Endothelial cell of umbilical vein (primary cell): ENCODE measurements around the gene VSNL1. TPM values are rescaled to one million over a fixed set of nuclear protein-coding genes. Genes with fewer than 3 reads are reported as not detected.

Experiments used
- BruUV-seq: library from RNA; stranded (reverse); fragments of 400-500 nt; replicated peaks from 2 replicates; lab custom pipeline; 2021; lab: Mats Ljungman, UMichigan
- CTCF ChIA-PET: fragments of 300-600, 350-600 bp; sonication (Branson Sonifier 250); formaldehyde crosslinking; loops from one replicate; lab custom pipeline; 2021; ENCODE audit warnings: antibody characterized with exemption, inconsistent platforms; lab: Charles Lee
- POLR2A ChIA-PET: fragments of 300-600, 350-600 bp; sonication (Branson Sonifier 250); formaldehyde crosslinking; loops from one replicate; lab custom pipeline; 2021; ENCODE audit warnings: antibody characterized with exemption, inconsistent platforms; lab: Charles Lee
- DNase-seq: peaks from one replicate; pipeline ENCODE4 v3.0.0-alpha.2; 2011; ENCODE audit warnings: low read depth, low spot score
- FAIRE-seq: peaks from 2 replicates; lab custom pipeline; 2011; peaks lifted over from hg19 to GRCh38; lab: Jason Lieb, UNC
- H2AFZ ChIP-seq: 2 replicates; pipeline ENCODE4 v1.6.0; 2012; ENCODE audit warnings: low read depth, low read length, control low read depth, inconsistent platforms
- H3K27ac ChIP-seq: 2 replicates; pipeline ENCODE4 v1.5.1; 2011; ENCODE audit warnings: low read depth, mild to moderate bottlenecking, control low read depth, low read length, moderate library complexity; ENCODE audit not compliant: insufficient read depth
- H3K27me3 ChIP-seq, 2 experiments: 2 replicates each; pipeline versions ENCODE4 v1.6.0 to v1.6.1; 2011; ENCODE audit warnings: low read length in 2 of 2, mixed read lengths in 1 of 2; ENCODE audit not compliant: control insufficient read depth in 2 of 2, insufficient read depth in 2 of 2
- H3K36me3 ChIP-seq, 2 experiments: 2 replicates in 1 of 2; 3 replicates in 1 of 2; pipeline ENCODE4 v1.5.1; 2011; ENCODE audit warnings: low read length in 2 of 2, mild to moderate bottlenecking in 1 of 2, moderate library complexity in 1 of 2; ENCODE audit not compliant: control insufficient read depth in 2 of 2, insufficient read depth in 2 of 2; ENCODE audit errors: extremely low read depth in 1 of 2
- H3K4me1 ChIP-seq: 3 replicates; pipeline ENCODE4 v1.5.1; 2011; ENCODE audit warnings: mild to moderate bottlenecking, low read length; ENCODE audit not compliant: control insufficient read depth, insufficient read depth; ENCODE audit errors: extremely low read depth
- H3K4me2 ChIP-seq: 2 replicates; pipeline ENCODE4 v1.6.1; 2011; ENCODE audit warnings: low read length, control low read depth, mixed read lengths; ENCODE audit not compliant: insufficient read depth
- H3K4me3 ChIP-seq, 3 experiments: fragments of 200-600 bp in 1 of 3; sonication (generic), shearing (Covaris generic) in 1 of 3; replicated peaks in 1 of 3; 2 replicates each; pipeline ENCODE4 v1.5.1; 2011 to 2016; ENCODE audit warnings: control low read depth in 3 of 3, low read length in 3 of 3, mild to moderate bottlenecking in 2 of 3, inconsistent platforms in 1 of 3, low read depth in 1 of 3, moderate library complexity in 1 of 3; ENCODE audit not compliant: insufficient read depth in 1 of 3
- H3K79me2 ChIP-seq: 2 replicates; pipeline ENCODE4 v1.6.0; 2012; ENCODE audit warnings: low read length, inconsistent platforms; ENCODE audit not compliant: control insufficient read depth, insufficient read depth
- H3K9ac ChIP-seq: replicated peaks from 2 replicates; pipeline ENCODE3; 2011; ENCODE audit warnings: low read length, control low read depth; ENCODE audit not compliant: insufficient read depth; ENCODE audit errors: extremely low read depth
- H3K9me1 ChIP-seq: replicated peaks from 3 replicates; pipeline ENCODE4 v1.6.0; 2011; ENCODE audit warnings: mild to moderate bottlenecking, low read length; ENCODE audit not compliant: control insufficient read depth, insufficient read depth; ENCODE audit errors: extremely low read depth
- H3K9me3 ChIP-seq: replicated peaks from 2 replicates; pipeline ENCODE4 v1.5.1; 2012; ENCODE audit warnings: low read length, inconsistent platforms; ENCODE audit not compliant: control insufficient read depth, insufficient read depth
- H4K20me1 ChIP-seq: replicated peaks from 2 replicates; pipeline ENCODE3; 2011; ENCODE audit warnings: mild to moderate bottlenecking, low read length; ENCODE audit not compliant: control insufficient read depth, insufficient read depth; ENCODE audit errors: extremely low read depth
- CTCF ChIP-seq, 2 donors: IDR thresholded peaks; 1 replicate in 1 of 2; 2 replicates in 1 of 2; pipeline ENCODE4 v1.5.1; 2011; ENCODE audit warnings: low read length in 2 of 2, mild to moderate bottlenecking in 2 of 2, moderate library complexity in 2 of 2, control low read depth in 1 of 2, inconsistent platforms in 1 of 2, low read depth in 1 of 2; ENCODE audit not compliant: insufficient read depth in 1 of 2; ENCODE audit errors: extremely low read depth in 1 of 2
- EZH2 ChIP-seq: IDR thresholded peaks from 2 replicates; pipeline ENCODE4 v1.6.1; 2012; ENCODE audit warnings: borderline replicate concordance, low read depth, mild to moderate bottlenecking, moderate library complexity, low read length, inconsistent platforms; ENCODE audit not compliant: severe bottlenecking
- FOS ChIP-seq: IDR thresholded peaks from 2 replicates; pipeline ENCODE4 v1.6.1; 2011; ENCODE audit warnings: mild to moderate bottlenecking, low read length, moderate library complexity, borderline replicate concordance; ENCODE audit not compliant: insufficient read depth
- GATA2 ChIP-seq: IDR thresholded peaks from 2 replicates; pipeline ENCODE4 v1.7.0; 2011; ENCODE audit warnings: low read depth, mild to moderate bottlenecking, moderate library complexity, mixed read lengths, low read length; ENCODE audit not compliant: insufficient read length, insufficient read depth
- JUN ChIP-seq: IDR thresholded peaks from 2 replicates; pipeline ENCODE4 v1.6.1; 2011; ENCODE audit warnings: borderline replicate concordance, low read depth; ENCODE audit not compliant: insufficient read length, insufficient read depth
- MAX ChIP-seq: IDR thresholded peaks from 2 replicates; pipeline ENCODE4 v1.6.1; 2011; ENCODE audit not compliant: insufficient read depth, insufficient read length
- MYC ChIP-seq: IDR thresholded peaks from one replicate; pipeline ENCODE4 v1.6.1; 2011; ENCODE audit warnings: mild to moderate bottlenecking, low read depth, low read length
- POLR2A ChIP-seq: IDR thresholded peaks from 2 replicates; pipeline ENCODE4 v1.6.1; 2012; ENCODE audit warnings: low read depth, mild to moderate bottlenecking, control low read depth, low read length
- POLR2AphosphoS5 ChIP-seq: IDR thresholded peaks from 2 replicates; pipeline ENCODE4 v1.6.1; 2012; ENCODE audit warnings: low read depth, mild to moderate bottlenecking, control low read depth, low read length, moderate library complexity; ENCODE audit not compliant: insufficient read depth
- dilution Hi-C: fragments of 300-500 bp; cut with MboI; formaldehyde crosslinking; loops from one replicate; pipeline ENCODE4 v1.15.0; 2019; ENCODE audit warnings: low sequenced_read_pairs; ENCODE audit not compliant: extremely low pct_ligation_motif_present
- intact Hi-C: fragments of 100-400 bp; cut with micrococcal nuclease; formaldehyde crosslinking; loops from one replicate; pipeline ENCODE4 v1.10.0; 2022
- polyA plus RNA-seq, 4 experiments: library from polyadenylated mRNA; depleted of rRNA in 3 of 4; stranded (reverse) in 3 of 4; unstranded in 1 of 4; fragments of >200 nt; gene quantifications; 2 replicates each; pipeline versions ENCODE4 v1.2.1 to v1.2.3, GENCODE V29; 2011 to 2012; ENCODE audit warnings: missing spikeins in 1 of 4
- total RNA-seq: library from RNA; stranded (reverse); gene quantifications from 2 replicates; pipeline ENCODE4 v1.2.3, GENCODE V29; 2021

The VSNL1 gene
- total and polyA plus RNA-seq, 2 donors (not counting 3 experiments of a cell fraction or from before 2014, with no cell fraction given): not detected

GRCh38 chr2:17539611-17540092, 844 bp upstream of the VSNL1 start:
- H3K9ac ChIP-seq: no peak overlapping the region
- H4K20me1 ChIP-seq: no peaks in the 10 kb centered on the region
- ChIA-PET CTCF (no interaction called here), POLR2A (no interaction called here)
- FAIRE-seq: no peak
- no TSS peak for BruUV-seq
- no peak overlapping the region for H3K27ac ChIP-seq
- no peak overlapping the region for H3K4me2 ChIP-seq
- no peak overlapping the region for H3K4me3 ChIP-seq
- no peak overlapping the region for H2AFZ ChIP-seq
- TF ChIP-seq CTCF (IDR thresholded peaks at IDR 0.05; ENCODE audit: extremely low read depth in 1 of 2, insufficient read depth in 1 of 2, low read depth in 1 of 2, low read length in 2 of 2) (no peak), EZH2 (peak; percentile 14)
- dilution Hi-C loops (no loop called here), intact Hi-C loops (loop anchor here (1.0 to 2.0 kb wide), 3 partner anchors 13 to 107 kb away; partner anchors contain the start of gene RAD51AP2)
- H3K27me3 ChIP-seq: peaks cover 46 to 71% of the 10 kb centered on the region in 2 experiments
- no peaks in the 10 kb centered on the region for H3K79me2 ChIP-seq
- DNase-seq: no peak
- no peaks in the 10 kb centered on the region for H3K9me1 ChIP-seq
- peaks cover 23% of the 10 kb centered on the region for H3K4me1 ChIP-seq
- no peaks in the 10 kb centered on the region for H3K36me3 ChIP-seq
- H3K9me3 ChIP-seq: no peaks in the 10 kb centered on the region

GRCh38 chr2:17540813-17541530, 476 bp downstream of the VSNL1 start:
- no peaks in the 10 kb centered on the region for H3K36me3 ChIP-seq
- FAIRE-seq (no peak), DNase-seq (peak; percentile 3)
- ChIA-PET CTCF (interaction anchor here (1.0 kb wide), 1 partner anchor 105 kb away, joined by 3 read pairs; no protein-coding TSS in a partner anchor), POLR2A (no interaction called here)
- peaks cover 23% of the 10 kb centered on the region for H3K4me1 ChIP-seq
- H2AFZ ChIP-seq: peak overlapping the region; percentile 61
- no peaks in the 10 kb centered on the region for H4K20me1 ChIP-seq
- no peak overlapping the region for H3K27ac ChIP-seq
- H3K4me3 ChIP-seq: peak overlapping the region; percentile 3 to 43 (median 32)
- H3K9ac ChIP-seq: no peak overlapping the region
- H3K4me2 ChIP-seq: peak overlapping the region; percentile 80
- no peaks in the 10 kb centered on the region for H3K9me3 ChIP-seq
- intact Hi-C loops (loop anchor here (2.0 kb wide), 2 partner anchors 14 to 106 kb away; no protein-coding TSS in a partner anchor), dilution Hi-C loops (no loop called here)
- H3K79me2 ChIP-seq: no peaks in the 10 kb centered on the region
- H3K27me3 ChIP-seq: peaks cover 44 to 78% of the 10 kb centered on the region in 2 experiments
- H3K9me1 ChIP-seq: no peaks in the 10 kb centered on the region
- no peak for TF ChIP-seq FOS
- no peak for TF ChIP-seq POLR2AphosphoS5
- no peak for TF ChIP-seq CTCF (IDR thresholded peaks at IDR 0.05; ENCODE audit: extremely low read depth in 1 of 2, insufficient read depth in 1 of 2, low read depth in 1 of 2, low read length in 2 of 2)
- TF ChIP-seq JUN: no peak
- peak; percentile 19 for TF ChIP-seq EZH2
- TF ChIP-seq GATA2: no peak
- no peak for TF ChIP-seq MYC
- no peak for TF ChIP-seq POLR2A
- no peak for TF ChIP-seq MAX
- no TSS peak for BruUV-seq
